K562 (cell line): ENCODE data around the gene GON4L. TPM values are rescaled to one million over a fixed set of nuclear protein-coding genes. Genes with fewer than 3 reads are reported as not detected.

Source experiments
- ATAC-seq: fragments of 200-7000 bp; cut with Tn5 transposase; 3 replicates; pipeline ENCODE4 v1.9.1; 2020; ENCODE audit warnings: moderate library complexity
- BruUV-seq: library from RNA; stranded (reverse); fragments of 400-500 nt; replicated peaks from 2 replicates; lab custom pipeline; 2021; lab: Mats Ljungman, UMichigan
- CTCF ChIA-PET: fragments of 300-600 bp; formaldehyde crosslinking; extraction: SDS; loops from one replicate; lab custom pipeline; 2021; ENCODE audit warnings: low intra/inter-chr PET ratio; lab: Yijun Ruan, JAX
- POLR2A ChIA-PET: fragments of 300-600, 350-650 bp; sonication (Branson Sonifier 250); formaldehyde crosslinking; extraction: SDS; loops from one replicate; lab custom pipeline; 2021; ENCODE audit warnings: antibody characterized with exemption, inconsistent platforms; lab: Yijun Ruan, JAX
- DNase-seq, 4 experiments: peaks; one replicate each; pipeline versions ENCODE4 v3.0.0 to v3.0.0-alpha.2; 2011 to 2018; ENCODE audit warnings: low spot score in 3 of 4, mixed read lengths in 3 of 4; ENCODE audit errors: extremely low read depth in 1 of 4
- FAIRE-seq: peaks from 2 replicates; lab custom pipeline; 2011; peaks lifted over from hg19 to GRCh38; lab: Jason Lieb, UNC
- H2AFZ ChIP-seq: 2 replicates; pipeline ENCODE4 v1.6.0; 2011; ENCODE audit warnings: low read depth, low read length, control low read depth, inconsistent platforms
- H3K27ac ChIP-seq: fragments of 200-600 bp; 3 replicates; pipeline ENCODE4 v1.8.0; 2011; ENCODE audit warnings: low read depth, mild to moderate bottlenecking, control low read depth, inconsistent platforms, low read length, moderate library complexity, mixed read lengths; ENCODE audit errors: extremely low read depth
- H3K27me3 ChIP-seq, 2 experiments: fragments of 300-600 bp in 1 of 2; 2 replicates in 1 of 2; 3 replicates in 1 of 2; pipeline versions ENCODE4 v1.6.0 to v1.8.0; 2011; ENCODE audit warnings: inconsistent platforms in 2 of 2, low read length in 2 of 2, mild to moderate bottlenecking in 1 of 2, mixed read lengths in 1 of 2, moderate library complexity in 1 of 2; ENCODE audit not compliant: control insufficient read depth in 2 of 2, insufficient read depth in 2 of 2
- H3K36me3 ChIP-seq: fragments of 300-600 bp; 3 replicates; pipeline ENCODE4 v1.8.0; 2011; ENCODE audit warnings: mild to moderate bottlenecking, low read length, inconsistent platforms; ENCODE audit not compliant: control insufficient read depth, insufficient read depth
- H3K4me1 ChIP-seq, 2 experiments: fragments of 200-600 bp in 1 of 2; replicated peaks in 1 of 2; 2 replicates in 1 of 2; 3 replicates in 1 of 2; pipeline versions ENCODE4 v1.5.1 to v1.8.0; 2011; ENCODE audit warnings: inconsistent platforms in 2 of 2, low read length in 2 of 2, mild to moderate bottlenecking in 1 of 2, mixed read lengths in 1 of 2, moderate library complexity in 1 of 2; ENCODE audit not compliant: control insufficient read depth in 2 of 2, insufficient read depth in 2 of 2
- H3K4me2 ChIP-seq: 2 replicates; pipeline ENCODE4 v1.6.1; 2011; ENCODE audit warnings: low read length, control low read depth, inconsistent platforms, mixed read lengths; ENCODE audit not compliant: insufficient read depth
- H3K4me3 ChIP-seq: fragments of 200-600 bp; sonication (generic), shearing (Covaris generic); 2 replicates; pipeline ENCODE4 v1.5.1; 2016; ENCODE audit warnings: control low read depth, inconsistent platforms
- H3K79me2 ChIP-seq: fragments of 200-600 bp; 3 replicates; pipeline ENCODE4 v1.8.0; 2011; ENCODE audit warnings: low read length, inconsistent platforms; ENCODE audit not compliant: control insufficient read depth, insufficient read depth
- H3K9ac ChIP-seq, 2 experiments: 2 replicates each; pipeline versions ENCODE4 v1.6.0 to v1.6.1; 2011; ENCODE audit warnings: low read depth in 2 of 2, low read length in 2 of 2, control low read depth in 1 of 2, inconsistent platforms in 1 of 2, mild to moderate bottlenecking in 1 of 2, mixed read lengths in 1 of 2; ENCODE audit not compliant: insufficient read depth in 1 of 2
- H3K9me1 ChIP-seq: one replicate; pipeline ENCODE4 v1.6.0; 2011; ENCODE audit warnings: inconsistent platforms, mild to moderate bottlenecking, low read length, moderate library complexity; ENCODE audit not compliant: control insufficient read depth, insufficient read depth
- H3K9me3 ChIP-seq: replicated peaks from 2 replicates; pipeline ENCODE4 v1.5.1; 2011; ENCODE audit warnings: low read depth, low read length, inconsistent platforms; ENCODE audit not compliant: control insufficient read depth, insufficient read depth
- H4K20me1 ChIP-seq: replicated peaks from 2 replicates; pipeline ENCODE4 v1.6.1; 2011; ENCODE audit warnings: low read length, inconsistent platforms, mixed read lengths; ENCODE audit not compliant: control insufficient read depth, insufficient read depth
- ATF7 ChIP-seq: fragments of 450-650 bp; IDR thresholded peaks from 2 replicates; pipeline ENCODE4 v1.7.1; 2014; ENCODE audit warnings: mild to moderate bottlenecking, moderate library complexity
- CBFA2T2 ChIP-seq: fragments of 450-650 bp; conservative IDR thresholded peaks from 2 replicates; pipeline ENCODE4 v1.6.1; 2017; ENCODE audit warnings: mild to moderate bottlenecking
- CEBPG ChIP-seq, 3 experiments: fragments of 200-800 bp in 1 of 3; sonication (Bioruptor generic) in 1 of 3; sonication (generic) in 1 of 3; formaldehyde crosslinking in 1 of 3; IDR thresholded peaks in 2 of 3; conservative IDR thresholded peaks in 1 of 3; 2 replicates each; pipeline versions ENCODE4 v1.6.1 to v1.8.0; 2016 to 2022; ENCODE audit warnings: missing compliant biosample characterization in 2 of 3, missing genetic modification characterization in 2 of 3, mild to moderate bottlenecking in 1 of 3, missing genetic modification reagents in 1 of 3
- ELK1 ChIP-seq: sonication (generic); formaldehyde crosslinking; IDR thresholded peaks from 2 replicates; pipeline ENCODE4 v1.8.1; 2022; ENCODE audit warnings: missing genetic modification reagents
- KAT8 ChIP-seq: fragments of 450-650 bp; IDR thresholded peaks from 2 replicates; pipeline ENCODE4 v1.6.1; 2016; ENCODE audit warnings: low read depth, mild to moderate bottlenecking
- TAF15 ChIP-seq: fragments of 200-400 bp; formaldehyde crosslinking; IDR thresholded peaks from 2 replicates; pipeline ENCODE4 v1.6.1; 2017; ENCODE audit warnings: mild to moderate bottlenecking, low read depth, low read length, moderate library complexity
- TEAD1 ChIP-seq, 2 experiments: fragments of 450-650 bp in 1 of 2; sonication (generic) in 1 of 2; formaldehyde crosslinking; IDR thresholded peaks; 2 replicates each; pipeline versions ENCODE4 v1.4.0 to v1.8.0; 2020 to 2022; ENCODE audit warnings: mild to moderate bottlenecking in 2 of 2, missing genetic modification reagents in 1 of 2
- TFAP4 ChIP-seq: sonication (generic); formaldehyde crosslinking; IDR thresholded peaks from 2 replicates; pipeline ENCODE4 v1.8.0; 2022; ENCODE audit warnings: missing genetic modification reagents, mild to moderate bottlenecking, moderate library complexity, borderline replicate concordance
- THRAP3 ChIP-seq: fragments of 450-650 bp; IDR thresholded peaks from 2 replicates; pipeline ENCODE4 v1.6.1; 2016; ENCODE audit warnings: mild to moderate bottlenecking, inconsistent platforms, borderline replicate concordance
- USF1 ChIP-seq: sonication (generic); formaldehyde crosslinking; IDR thresholded peaks from 2 replicates; pipeline ENCODE4 v1.9.0; 2022; ENCODE audit warnings: mild to moderate bottlenecking, missing genetic modification reagents
- USF2 ChIP-seq: sonication (generic); formaldehyde crosslinking; IDR thresholded peaks from 2 replicates; pipeline ENCODE4 v1.5.0; 2020; ENCODE audit warnings: missing genetic modification reagents
- ZNF212 ChIP-seq: fragments of 450-650 bp; formaldehyde crosslinking; IDR thresholded peaks from 2 replicates; pipeline ENCODE4 v1.4.0; 2020; ENCODE audit warnings: mild to moderate bottlenecking
- ZNF384 ChIP-seq: IDR thresholded peaks from 2 replicates; pipeline ENCODE4 v1.6.1; 2012; ENCODE audit warnings: low read depth, low read length, improper control_type of control experiment
- ZNF408 ChIP-seq: fragments of 250-450 bp; sonication (Bioruptor Pico); IDR thresholded peaks from 2 replicates; pipeline ENCODE4 v1.4.0; 2020; ENCODE audit warnings: low read depth, mild to moderate bottlenecking, moderate library complexity
- ZNF589 ChIP-seq: fragments of 200-800 bp; sonication (Bioruptor generic); IDR thresholded peaks from 2 replicates; pipeline ENCODE4 v1.6.1; 2016; ENCODE audit warnings: low read depth, missing genetic modification characterization, missing compliant biosample characterization
- ZNF707 ChIP-seq: fragments of 250-450 bp; sonication (Bioruptor Pico); conservative IDR thresholded peaks from 2 replicates; pipeline ENCODE4 v1.8.0; 2022; ENCODE audit warnings: inconsistent platforms, mild to moderate bottlenecking, moderate library complexity
- WGBS: fragments of 100-300 bp; shearing (Covaris generic); methylation state at CpG from one replicate; pipeline ENCODE4 v1.1.6; 2016; ENCODE audit warnings: low coverage, mixed read lengths; ENCODE audit not compliant: insufficient coverage; ENCODE audit errors: missing lambda C conversion rate; 5-methylcytosine and 5-hydroxymethylcytosine counted together
- in situ Hi-C: fragments of 300-500 bp; cut with MboI; formaldehyde crosslinking; loops from 4 replicates; pipeline ENCODE4 v1.15.0; 2018; ENCODE audit warnings: inconsistent platforms, mixed read lengths
- intact Hi-C: fragments of 100-400 bp; cut with micrococcal nuclease; formaldehyde crosslinking; loops from 2 replicates; pipeline ENCODE4 v1.14.2; 2022
- polyA plus RNA-seq, 8 experiments: library from polyadenylated mRNA; depleted of rRNA in 4 of 8; stranded (reverse) in 5 of 8; unstranded in 3 of 8; fragments of >200 nt; fragmentation: Nextera tagmentation in 2 of 8; fragmentation: Illumina TruSeq in 1 of 8; extraction: Ambion mirVana in 2 of 8; extraction: Trizol in 1 of 8; gene quantifications; 2 replicates each; pipeline versions ENCODE4 v1.2.1 to v1.2.3, GENCODE V29; 2011 to 2014; ENCODE audit warnings: inconsistent platforms in 1 of 8, missing spikeins in 1 of 8
- total RNA-seq, 7 experiments: library from RNA; depleted of rRNA in 6 of 7; stranded (reverse); fragments of >200 nt in 6 of 7; fragmentation: Illumina TruSeq in 2 of 7; extraction: Trizol in 2 of 7; gene quantifications; 2 replicates each; pipeline versions ENCODE4 v1.2.1 to v1.2.3, GENCODE V29; 2011 to 2021; ENCODE audit warnings: low replicate concordance in 1 of 7

The GON4L gene
- total and polyA plus RNA-seq, 9 of the 15 experiments (the other 6 are each of a cell fraction or from before 2014, with no cell fraction given) = 20.2 to 47.4 (median 33.6) TPM

GRCh38 chr1:155893389-155894142, 36.6 kb upstream of the GON4L start:
- FAIRE-seq = no peak
- no TSS peak for BruUV-seq
- POLR2A ChIA-PET = interaction anchor here (0.7 to 2.4 kb wide), 5 partner anchors 10 to 153 kb away, joined by 3 to 14 read pairs (median 5); partner anchors contain the start of gene KHDC4
- peaks cover 17% of the 10 kb centered on the region for H3K36me3 ChIP-seq
- no peaks in the 10 kb centered on the region for H4K20me1 ChIP-seq
- CTCF ChIA-PET = no interaction called here
- no peak overlapping the region for H3K9ac ChIP-seq
- no peak overlapping the region for H3K27ac ChIP-seq
- H3K4me2 ChIP-seq = no peak overlapping the region
- H3K9me3 ChIP-seq = no peaks in the 10 kb centered on the region
- intact Hi-C loops = no loop called here
- peak in 1 of 4 experiments; percentile 4 for DNase-seq
- no peaks in the 10 kb centered on the region for H3K79me2 ChIP-seq
- 42% methylated on average over 10 of the region's 10 CpGs for WGBS
- peak; percentile 65; the same call in 2 of the 3 replicates for ATAC-seq
- in situ Hi-C loops = no loop called here
- no peak overlapping the region for H3K4me3 ChIP-seq
- no peak overlapping the region for H2AFZ ChIP-seq
- H3K4me1 ChIP-seq = peaks cover 0 to 4% of the 10 kb centered on the region in 2 experiments; a peak in 3 of 5 replicates
- H3K27me3 ChIP-seq = no peaks in the 10 kb centered on the region
- H3K9me1 ChIP-seq = no peaks in the 10 kb centered on the region
- TF ChIP-seq ZNF384 = 0 out of 2 replicates have a peak, but pooled peaks have one; percentile 18
- peak; percentile 72 for TF ChIP-seq USF2 (CRISPR knock-in tag)
- no peak for TF ChIP-seq CEBPG (CRISPR knock-in tag; IDR thresholded peaks at IDR 0.05)
- peak; percentile 21 to 61; a peak in 2 of 4 replicates for TF ChIP-seq CEBPG (tag; conservative IDR thresholded peaks at IDR 0.05 in 1 of 2, IDR thresholded peaks at IDR 0.05 in 1 of 2)
- no peak for TF ChIP-seq TAF15
- TF ChIP-seq KAT8 = no peak
- TF ChIP-seq ZNF589 (CRISPR knock-in tag) = 0 out of 2 replicates have a peak, but pooled peaks have one; percentile 36
- TF ChIP-seq USF1 (CRISPR knock-in tag) = peak; percentile 70
- TF ChIP-seq ATF7 = peak; percentile 30; the same call in 1 of the 2 replicates
- TF ChIP-seq ZNF212 (CRISPR knock-in tag) = no peak
- TF ChIP-seq TEAD1 (CRISPR knock-in tag; IDR thresholded peaks at IDR 0.05) = 0 out of 4 replicates have a peak, but pooled peaks of 1 of the 2 experiments have one; percentile 27
- no peak for TF ChIP-seq CBFA2T2
- no peak for TF ChIP-seq ZNF408 (CRISPR knock-in tag)
- no peak for TF ChIP-seq TFAP4
- no peak for TF ChIP-seq THRAP3
- TF ChIP-seq ZNF707 (CRISPR knock-in tag) = no peak
- no peak for TF ChIP-seq ELK1 (CRISPR knock-in tag)
